PC-3 (cell line): ENCODE measurements around the gene FLNB. TPM values are rescaled to one million over a fixed set of nuclear protein-coding genes. Genes with fewer than 3 reads are reported as not detected.

Experiments
- ATAC-seq: fragments of 200-7000 bp; cut with Tn5 transposase; 2 replicates; pipeline ENCODE4 v1.9.1; 2020; ENCODE audit warnings: mild to moderate bottlenecking, moderate library complexity
- BruUV-seq: library from RNA; stranded (reverse); fragments of 400-500 nt; replicated peaks from 2 replicates; lab custom pipeline; 2021; lab: Mats Ljungman, UMichigan
- CTCF ChIA-PET: fragments of 300-600 bp; sonication (Branson Sonifier 250); formaldehyde crosslinking; loops from one replicate; lab custom pipeline; 2022; ENCODE audit warnings: antibody characterized with exemption; lab: Charles Lee
- POLR2A ChIA-PET: fragments of 300-600 bp; sonication (Branson Sonifier 250); formaldehyde crosslinking; loops from one replicate; lab custom pipeline; 2022; ENCODE audit warnings: antibody characterized with exemption; ENCODE audit not compliant: unreplicated experiment; lab: Charles Lee
- DNase-seq: peaks from one replicate; pipeline ENCODE4 v3.0.0-alpha.2; 2015
- H2AFZ ChIP-seq: fragments of 300-600 bp; sonication (generic); 2 replicates; pipeline ENCODE4 v1.6.0; 2016; ENCODE audit warnings: antibody characterized with exemption, low read length
- H3F3A ChIP-seq: fragments of 300-600 bp; sonication (generic); one replicate; pipeline ENCODE4 v1.6.0; 2017; ENCODE audit warnings: antibody characterized with exemption, low read length, control low read depth, mild to moderate bottlenecking; ENCODE audit not compliant: unreplicated experiment
- H3K27ac ChIP-seq: fragments of 300-600 bp; sonication (generic); 2 replicates; pipeline ENCODE4 v1.5.1; 2016; ENCODE audit warnings: mild to moderate bottlenecking, low read length
- H3K27me3 ChIP-seq: fragments of 300-600 bp; sonication (generic); 2 replicates; pipeline ENCODE4 v1.6.1; 2016; ENCODE audit warnings: low read length, mixed read lengths
- H3K36me3 ChIP-seq: fragments of 300-600 bp; sonication (generic); 2 replicates; pipeline ENCODE4 v1.6.1; 2016; ENCODE audit warnings: low read depth, mixed run types, low read length, mixed read lengths
- H3K4me1 ChIP-seq: fragments of 300-600 bp; sonication (generic); 2 replicates; pipeline ENCODE4 v1.5.1; 2016; ENCODE audit warnings: low read length; ENCODE audit not compliant: insufficient read depth
- H3K4me2 ChIP-seq: fragments of 300-600 bp; sonication (generic); 2 replicates; pipeline ENCODE4 v1.6.0; 2016; ENCODE audit warnings: low read length
- H3K4me3 ChIP-seq: fragments of 300-600 bp; sonication (generic); 2 replicates; pipeline ENCODE4 v1.5.1; 2016; ENCODE audit warnings: mild to moderate bottlenecking, low read length, mixed read lengths
- H3K79me2 ChIP-seq: fragments of 300-600 bp; sonication (generic); 2 replicates; pipeline ENCODE4 v1.6.1; 2017; ENCODE audit warnings: low read length, mixed read lengths
- H3K9ac ChIP-seq: fragments of 300-600 bp; sonication (generic); 2 replicates; pipeline ENCODE4 v1.6.0; 2016; ENCODE audit warnings: mild to moderate bottlenecking, low read length
- H3K9me2 ChIP-seq: fragments of 300-600 bp; sonication (generic); replicated peaks from 2 replicates; pipeline ENCODE4 v1.6.1; 2016; ENCODE audit warnings: mixed run types, low read length, mixed read lengths
- H3K9me3 ChIP-seq: fragments of 300-600 bp; sonication (generic); 2 replicates; pipeline ENCODE4 v1.6.1; 2016; ENCODE audit warnings: low read length, mixed read lengths
- H4K20me1 ChIP-seq: fragments of 300-600 bp; sonication (generic); 2 replicates; pipeline ENCODE4 v1.6.1; 2016; ENCODE audit warnings: low read length, mixed read lengths
- CTCF ChIP-seq: fragments of 300-600 bp; sonication (generic); conservative IDR thresholded peaks from 2 replicates; pipeline ENCODE4 v1.5.1; 2017; ENCODE audit warnings: antibody characterized with exemption, low read depth, mild to moderate bottlenecking, low read length
- EZH2 ChIP-seq: fragments of 300-600 bp; sonication (generic); IDR thresholded peaks from one replicate; pipeline ENCODE4 v1.6.1; 2017; ENCODE audit warnings: antibody characterized with exemption, mild to moderate bottlenecking, low read length; ENCODE audit not compliant: unreplicated experiment
- EZH2phosphoT487 ChIP-seq: fragments of 300-600 bp; sonication (generic); IDR thresholded peaks from 2 replicates; pipeline ENCODE4 v1.6.1; 2018; ENCODE audit warnings: mild to moderate bottlenecking, antibody characterized with exemption, low read length, borderline replicate concordance
- intact Hi-C: fragments of 100-400 bp; cut with micrococcal nuclease; formaldehyde crosslinking; loops from 2 replicates; pipeline ENCODE4 v1.9.0; 2023
- total RNA-seq: library from RNA; depleted of rRNA; stranded (reverse); fragments of >200 nt; gene quantifications from 2 replicates; pipeline ENCODE4 v1.2.3, GENCODE V29; 2014

The FLNB gene
- total RNA-seq, 1 experiment from 2014 or later: 505 TPM

GRCh38 chr3:58184982-58185360 lies 176.7 kb downstream of the FLNB start:
- ATAC-seq: no peak
- no peak overlapping the region for H2AFZ ChIP-seq
- H3K9me2 ChIP-seq: no peaks in the 10 kb centered on the region
- no peak overlapping the region for H3K27ac ChIP-seq
- DNase-seq: no peak
- TF ChIP-seq EZH2 (no peak), CTCF (no peak), EZH2phosphoT487 (no peak)
- H3K4me1 ChIP-seq: peaks cover 37% of the 10 kb centered on the region
- no peak overlapping the region for H3K4me3 ChIP-seq
- H3K27me3 ChIP-seq: no peaks in the 10 kb centered on the region
- ChIA-PET POLR2A (no interaction called here), CTCF (no interaction called here)
- no peak overlapping the region for H3K4me2 ChIP-seq
- no TSS peak for BruUV-seq
- H4K20me1 ChIP-seq: no peaks in the 10 kb centered on the region
- no peak overlapping the region for H3K9ac ChIP-seq
- H3F3A ChIP-seq: no peaks in the 10 kb centered on the region
- intact Hi-C loops: loop anchor here (5.0 to 10.0 kb wide), 2 partner anchors 52 to 230 kb away; partner anchors contain the start of gene ABHD6
- H3K9me3 ChIP-seq: no peaks in the 10 kb centered on the region
- H3K36me3 ChIP-seq: no peaks in the 10 kb centered on the region
- H3K79me2 ChIP-seq: no peaks in the 10 kb centered on the region

DNA sequence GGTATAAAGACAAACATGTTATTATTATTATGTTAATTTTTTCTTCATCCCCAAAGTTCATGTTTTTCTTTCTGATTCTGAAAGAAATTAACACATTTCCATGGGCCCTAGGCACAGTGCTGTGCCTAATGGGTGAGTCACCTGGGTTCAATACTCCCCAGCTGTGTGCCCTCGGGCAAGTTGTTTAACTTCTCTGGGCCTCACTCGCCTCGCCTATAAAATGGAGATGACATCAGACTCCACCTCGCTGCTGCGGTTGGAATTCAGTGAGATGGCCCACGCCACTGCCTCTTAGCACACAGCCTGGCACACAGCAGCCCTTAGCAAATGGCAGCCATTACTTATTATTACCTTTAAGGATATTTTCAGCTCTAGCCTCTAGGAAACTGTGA lies 179.9 kb downstream of the FLNB start:
- ATAC-seq: peak; percentile 72
- H3K4me2 ChIP-seq: peak overlapping the region; percentile 63

More for the DNA sequence above, 179.9 kb downstream of the FLNB start:
- Histone ChIP-seq H3K27me3 (no peaks in the 10 kb centered on the region), H3K36me3 (no peaks in the 10 kb centered on the region), H4K20me1 (no peaks in the 10 kb centered on the region), H3K4me3 (no peak overlapping the region), H3K9me3 (no peaks in the 10 kb centered on the region), H3K4me1 (peaks cover 23% of the 10 kb centered on the region), H3K9ac (peak overlapping the region; percentile 46), H3K27ac (peak overlapping the region; percentile 77), H3F3A (no peaks in the 10 kb centered on the region), H2AFZ (no peak overlapping the region), H3K9me2 (no peaks in the 10 kb centered on the region), H3K79me2 (no peaks in the 10 kb centered on the region)
- CTCF ChIA-PET: interaction anchor here (0.6 to 4.8 kb wide), 8 partner anchors 10 to 118 kb away, joined by 3 to 59 read pairs (median 6); partner anchors contain the start of genes ABHD6, HTD2 and RPP14
- POLR2A ChIA-PET: interaction anchor here (0.6 kb wide), 1 partner anchor 29 kb away, joined by 3 read pairs; no protein-coding TSS in a partner anchor
- DNase-seq: peak; percentile 84
- intact Hi-C loops: loop anchor here (5.0 to 10.0 kb wide), 2 partner anchors 49 to 227 kb away; partner anchors contain the start of gene ABHD6
- BruUV-seq: no TSS peak
- TF ChIP-seq CTCF (no peak), EZH2phosphoT487 (peak; percentile 46; the same call in 1 of the 2 replicates)
